Lung microvascular endothelial cell (primary cell): ENCODE results near the gene PDIA3. TPM values are rescaled to one million over a fixed set of nuclear protein-coding genes. Genes with fewer than 3 reads are reported as not detected.
A peak's percentile ranks its signal among the peaks of the same experiment; 100 is the strongest.
"Not testable (repeated sequence)": the region's sequence is repeated elsewhere in the genome, so short reads cannot be mapped to it uniquely, and the experiment has no call there.

Source experiments
- DNase-seq, 2 donors: peaks; one replicate each; pipeline versions ENCODE4 v3.0.0 to v3.0.0-alpha.2; 2010; ENCODE audit warnings: low read depth in 2 of 2
- total RNA-seq: library from RNA; depleted of rRNA; stranded (reverse); fragments of >200 nt; gene quantifications from 2 replicates; pipeline ENCODE4 v1.2.1, GENCODE V29; 2014

Gene PDIA3
- total RNA-seq, 1 donor from 2014 or later, result 113 TPM

- DNase-seq, result peak; percentile 52 to 65
These were observed 30.6 kb downstream of the PDIA3 start, which contains the start of gene ELL3 for GRCh38 chr15:43776718-43777266. Gene ELL3, minus strand, starts transcription at chr15:43776966. Its CDS starts 65 bp downstream, at chr15:43776901.

- DNase-seq, result peak; percentile 74 to 84
These were observed 31.2 kb downstream of the PDIA3 start for GRCh38 chr15:43777267-43777914.

DNA sequence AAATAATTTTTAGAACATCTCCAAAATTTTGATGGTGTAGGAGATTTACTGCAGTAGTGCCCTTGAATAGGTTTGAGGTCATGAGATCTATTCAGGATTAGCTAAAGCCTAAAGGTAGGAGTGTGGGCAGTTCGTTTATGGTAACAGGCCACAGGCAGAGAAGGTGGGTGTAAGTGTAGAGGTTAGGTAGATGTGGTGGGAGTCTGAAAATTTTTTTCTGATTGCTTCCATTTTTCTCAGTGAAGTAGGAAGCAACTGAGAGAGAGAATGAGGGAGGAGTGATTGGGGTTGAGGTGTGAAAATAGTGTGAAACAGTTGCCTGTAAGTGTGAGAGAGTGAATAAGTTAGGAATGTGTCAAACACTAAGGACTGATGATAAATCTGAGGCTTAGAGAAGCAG lies 32.8 kb downstream of the PDIA3 start:
- DNase-seq, result no peak

DNA sequence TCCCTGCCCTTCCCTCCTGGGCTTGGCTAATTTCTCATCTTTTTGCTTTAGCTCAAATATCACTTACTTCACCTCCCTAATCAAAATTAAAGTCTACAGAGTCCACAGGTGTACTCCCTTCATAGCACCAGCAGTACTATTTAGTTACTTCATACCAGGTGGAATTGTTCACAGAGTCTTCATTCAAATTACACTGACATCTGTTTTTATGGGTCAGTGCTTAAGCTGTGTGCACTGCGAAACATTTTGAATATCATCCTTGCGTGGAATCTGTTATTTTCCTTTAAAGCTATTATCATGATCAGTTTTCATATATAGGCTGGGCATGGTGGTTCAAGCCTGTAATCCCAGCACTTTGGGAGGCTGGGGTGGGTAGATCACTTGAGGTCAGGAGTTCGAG lies 43.2 kb downstream of the PDIA3 start:
- no peak for DNase-seq

- DNase-seq, result peak; percentile 100
These were observed 45.9 kb downstream of the PDIA3 start, which contains the start of gene SERF2 for GRCh38 chr15:43791993-43792760. Gene SERF2, plus strand, starts transcription at chr15:43792320. Its CDS starts 57 bp downstream, at chr15:43792377.

- DNase-seq, result peak; percentile 23 to 39
These were observed 46.7 kb downstream of the PDIA3 start for GRCh38 chr15:43792761-43793476.

GRCh38 chr15:43793647-43794046 lies 47.4 kb downstream of the PDIA3 start:
- DNase-seq, result no peak

DNA sequence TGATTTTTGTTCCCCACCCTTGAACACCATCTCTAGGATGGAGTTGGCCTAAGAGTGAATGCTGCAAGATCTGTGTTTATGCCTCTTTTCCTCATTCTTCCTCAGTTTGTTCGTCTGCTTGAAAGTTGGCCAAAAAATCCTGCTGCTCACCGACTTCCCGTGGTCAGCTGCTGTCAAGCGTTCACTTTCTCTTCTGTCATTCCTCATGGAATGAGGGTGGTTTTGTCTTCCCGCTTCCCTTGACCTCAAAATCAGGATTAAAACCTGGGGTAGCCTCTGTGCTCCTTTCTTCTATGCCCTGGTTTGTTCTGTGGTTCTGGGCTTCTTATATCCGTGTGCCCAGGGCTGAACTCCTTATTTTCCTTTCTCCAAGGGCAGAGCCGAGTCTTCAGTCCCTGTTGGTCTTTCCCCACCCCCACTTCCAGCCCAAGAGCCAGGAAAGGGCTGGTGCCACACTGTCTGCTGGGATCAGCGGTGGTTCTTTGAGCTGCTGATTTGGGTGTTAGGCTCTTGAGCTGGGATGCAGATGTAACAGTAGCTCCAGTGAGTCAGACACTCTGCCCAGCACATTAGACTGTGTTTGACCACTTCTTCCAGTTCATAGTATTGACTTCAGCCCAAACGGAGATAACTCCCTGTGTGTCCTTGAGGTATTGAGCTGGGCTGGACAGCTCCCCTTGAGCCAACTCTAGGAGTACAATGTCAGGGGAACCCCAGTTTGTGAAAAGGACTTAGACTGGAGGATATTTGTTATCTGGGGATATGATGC lies 48.2 kb downstream of the PDIA3 start:
- DNase-seq, result peak; percentile 23 to 59

GRCh38 chr15:43795197-43795596 lies 49.0 kb downstream of the PDIA3 start:
- DNase-seq, result no peak

DNA sequence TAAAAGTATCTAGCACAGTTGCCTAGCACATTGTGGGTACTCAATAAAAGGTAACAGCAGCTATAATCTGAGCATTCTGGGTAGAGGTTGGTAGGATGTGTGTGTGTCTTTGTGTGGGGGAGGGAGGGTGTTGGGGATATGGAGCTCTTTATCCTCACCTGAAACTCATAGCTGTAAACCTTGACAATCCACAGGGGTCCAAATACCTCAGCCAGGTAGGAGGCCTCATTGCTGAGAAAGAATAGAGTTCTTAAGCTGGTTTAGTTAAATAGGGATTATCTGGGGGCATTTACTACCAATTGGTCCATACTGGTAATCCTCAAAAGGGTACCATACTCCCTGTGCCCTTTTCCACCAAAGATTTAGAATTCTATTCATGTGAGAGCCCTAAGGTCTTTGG lies 49.8 kb downstream of the PDIA3 start:
- DNase-seq, result no peak

GRCh38 chr15:43796566-43796965 lies 50.3 kb downstream of the PDIA3 start:
- no peak for DNase-seq

GRCh38 chr15:43799209-43799944 lies 53.1 kb downstream of the PDIA3 start:
- DNase-seq, result no peak

DNA sequence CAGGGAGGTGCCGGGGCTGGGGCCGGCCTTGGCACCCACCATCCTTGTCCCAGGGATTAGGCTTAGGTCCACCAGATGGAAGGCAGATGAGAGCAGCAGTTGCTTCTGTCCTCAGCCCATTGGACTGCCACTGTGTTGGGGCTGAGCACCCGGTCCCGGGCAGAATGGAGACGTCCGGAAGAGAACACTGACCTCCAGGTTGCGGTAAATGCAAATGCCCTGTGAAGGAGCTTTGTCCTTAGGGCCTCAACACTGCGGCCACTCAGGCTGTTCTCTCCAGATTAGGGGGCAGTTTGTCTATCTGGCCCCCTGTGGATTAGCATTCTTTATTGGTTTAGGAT lies 53.7 kb downstream of the PDIA3 start, which contains the start of gene SERINC4:
SERINC4 (minus strand) TSS at position 276 of the 341 bp plus-strand sequence; CDS start at position 42, 234 bp downstream.
- DNase-seq, result no peak

- DNase-seq, result peak; percentile 88 to 91
These were observed 54.3 kb downstream of the PDIA3 start, which contains the start of gene HYPK for GRCh38 chr15:43800286-43801141. Gene HYPK, plus strand, starts transcription at chr15:43800599. Its CDS starts 24 bp downstream, at chr15:43800623.

DNA sequence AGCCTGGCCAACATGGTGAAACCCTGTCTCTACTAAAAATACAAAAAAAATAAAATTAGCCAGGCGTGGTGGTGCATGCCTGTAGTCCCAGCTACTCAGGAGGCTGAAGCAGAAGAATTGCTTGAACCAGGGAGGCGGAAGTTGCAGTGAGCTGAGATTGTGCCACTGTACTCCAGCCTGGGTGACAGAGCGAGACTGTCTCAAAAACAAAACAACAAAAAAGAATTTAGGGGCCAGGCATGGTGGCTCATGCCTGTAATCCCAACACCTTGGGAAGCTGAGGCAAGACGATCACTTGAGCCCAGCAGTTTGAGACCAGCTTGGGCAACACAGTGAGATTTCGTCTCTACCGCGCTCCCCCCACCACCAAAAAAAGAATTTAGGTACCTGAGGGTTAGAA lies 56.4 kb downstream of the PDIA3 start:
- not testable (repeated sequence) for DNase-seq

- DNase-seq, result no peak
These were observed 62.3 kb downstream of the PDIA3 start for GRCh38 chr15:43808435-43808950.

GRCh38 chr15:43808960-43809678 lies 62.9 kb downstream of the PDIA3 start:
- no peak for DNase-seq

- DNase-seq, result not testable (repeated sequence)
These were observed 68.8 kb downstream of the PDIA3 start for GRCh38 chr15:43815064-43815463.
